Measurements from ENCODE around the gene PAX8. TPM values are rescaled to one million over a fixed set of nuclear protein-coding genes. Genes with fewer than 3 reads are reported as not detected.

The PAX8 gene
- total RNA-seq, 3 donors from 2014 or later: under 0.01 to 2.6 (median 1.0) TPM

GRCh38 chr2:113224647-113225236, 54.0 kb downstream of the PAX8 start:
- no peak for DNase-seq (ENCODE audit: low spot score in 2 of 2)
- TF ChIP-seq CTCF (IDR thresholded peaks at IDR 0.05): no peak
- no peak for TF ChIP-seq POLR2AphosphoS5 (IDR thresholded peaks at IDR 0.05)
- intact Hi-C loops (cut with DNase I; ENCODE audit: low total_unique reads): no loop called here
- no peaks in the 10 kb centered on the region for H3K4me1 ChIP-seq
- no peaks in the 10 kb centered on the region for H3K9me3 ChIP-seq
- H3K27ac ChIP-seq: no peak overlapping the region
- no peaks in the 10 kb centered on the region for H3K27me3 ChIP-seq
- H3K36me3 ChIP-seq: no peaks in the 10 kb centered on the region
- no peak overlapping the region for H3K4me3 ChIP-seq

GRCh38 chr2:113223813-113224212, 54.9 kb downstream of the PAX8 start:
- intact Hi-C loops (cut with DNase I; ENCODE audit: low total_unique reads): no loop called here
- Histone ChIP-seq H3K4me1 (no peaks in the 10 kb centered on the region), H3K27ac (no peak overlapping the region), H3K36me3 (no peaks in the 10 kb centered on the region), H3K4me3 (no peak overlapping the region), H3K9me3 (no peaks in the 10 kb centered on the region), H3K27me3 (no peaks in the 10 kb centered on the region)
- no peak for DNase-seq (ENCODE audit: low spot score in 2 of 2)
- TF ChIP-seq POLR2AphosphoS5 (IDR thresholded peaks at IDR 0.05): no peak
- no peak for TF ChIP-seq POLR2A (IDR thresholded peaks at IDR 0.05)
- no peak for TF ChIP-seq CTCF (IDR thresholded peaks at IDR 0.05)

GRCh38 chr2:113221846-113222245, 56.9 kb downstream of the PAX8 start:
- Histone ChIP-seq H3K4me1 (peaks cover 3 to 9% of the 10 kb centered on the region in 2 donors), H3K4me3 (no peak overlapping the region), H3K27ac (no peak overlapping the region), H3K36me3 (no peaks in the 10 kb centered on the region), H3K27me3 (no peaks in the 10 kb centered on the region), H3K9me3 (no peaks in the 10 kb centered on the region)
- intact Hi-C loops (cut with DNase I; ENCODE audit: low total_unique reads): no loop called here
- no peak for DNase-seq (ENCODE audit: low spot score in 2 of 2)
- TF ChIP-seq CTCF (IDR thresholded peaks at IDR 0.05) (no peak), POLR2AphosphoS5 (IDR thresholded peaks at IDR 0.05) (no peak), POLR2A (IDR thresholded peaks at IDR 0.05) (no peak)

GRCh38 chr2:113220970-113221708, 57.6 kb downstream of the PAX8 start:
- intact Hi-C loops (cut with DNase I; ENCODE audit: low total_unique reads): no loop called here
- no peaks in the 10 kb centered on the region for H3K9me3 ChIP-seq
- peak overlapping the region in 1 of 2 donors; percentile 61 for H3K27ac ChIP-seq
- TF ChIP-seq POLR2A (IDR thresholded peaks at IDR 0.05) (no peak), CTCF (IDR thresholded peaks at IDR 0.05) (no peak), POLR2AphosphoS5 (IDR thresholded peaks at IDR 0.05) (no peak)
- DNase-seq (ENCODE audit: low spot score in 2 of 2): no peak
- peaks cover 3 to 9% of the 10 kb centered on the region in 2 donors for H3K4me1 ChIP-seq
- H3K27me3 ChIP-seq: no peaks in the 10 kb centered on the region
- H3K36me3 ChIP-seq: no peaks in the 10 kb centered on the region
- no peak overlapping the region for H3K4me3 ChIP-seq

GRCh38 chr2:113219889-113220641, 58.7 kb downstream of the PAX8 start:
- H3K27me3 ChIP-seq: no peaks in the 10 kb centered on the region
- peak overlapping the region; percentile 43 to 61 for H3K27ac ChIP-seq
- H3K9me3 ChIP-seq: no peaks in the 10 kb centered on the region
- peaks cover 3 to 9% of the 10 kb centered on the region in 2 donors for H3K4me1 ChIP-seq
- no peak for TF ChIP-seq POLR2A (IDR thresholded peaks at IDR 0.05)
- no peak for TF ChIP-seq CTCF (IDR thresholded peaks at IDR 0.05)
- TF ChIP-seq POLR2AphosphoS5 (IDR thresholded peaks at IDR 0.05): no peak
- H3K36me3 ChIP-seq: no peaks in the 10 kb centered on the region
- DNase-seq (ENCODE audit: low spot score in 2 of 2): peak; percentile 44 to 74
- intact Hi-C loops (cut with DNase I; ENCODE audit: low total_unique reads): no loop called here
- no peak overlapping the region for H3K4me3 ChIP-seq
